ENCODE results near the gene CTSO. TPM values are rescaled to one million over a fixed set of nuclear protein-coding genes. Genes with fewer than 3 reads are reported as not detected.

CTSO gene
- total RNA-seq, 1 experiment from 2014 or later: 7.3 TPM

DNA sequence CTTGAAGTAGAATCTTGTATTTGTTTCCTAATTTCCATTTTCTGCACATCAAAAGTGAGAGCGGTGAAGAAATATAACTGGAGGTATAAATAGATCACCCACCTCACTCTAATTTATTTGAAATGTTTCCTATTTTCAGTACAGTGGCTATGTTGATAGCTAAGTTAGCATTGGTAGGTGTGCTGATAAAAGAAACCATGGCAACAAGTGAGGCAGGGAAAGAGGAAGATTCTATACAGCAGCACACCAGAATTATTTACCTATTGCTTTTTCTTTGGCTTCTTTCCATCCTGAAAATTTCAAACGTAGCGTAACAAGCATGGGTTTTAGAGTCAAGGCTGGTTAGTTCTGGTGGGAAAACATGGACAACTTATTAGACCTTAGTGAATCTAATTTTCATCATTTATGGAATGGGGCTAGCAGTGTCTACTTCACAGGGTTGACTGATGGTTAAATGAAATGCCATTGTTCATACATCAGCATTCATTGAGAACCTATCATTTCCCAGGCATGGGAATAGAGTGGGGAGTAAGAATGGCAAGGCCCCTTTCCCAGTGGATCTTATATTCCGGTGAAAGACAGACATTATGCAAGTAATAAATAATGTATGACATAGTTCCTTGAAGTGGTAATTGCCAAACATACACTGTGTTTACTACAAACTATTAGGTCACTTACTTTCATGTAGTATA, 30.6 kb upstream of the CTSO start:
- DNase-seq: no peak
- Mint-ChIP-seq H3K36me3 (ENCODE audit: insufficient read depth, unreplicated experiment) (no peaks in the 10 kb centered on the region), H3K27ac (ENCODE audit: unreplicated experiment) (no peak overlapping the region), H3K27me3 (ENCODE audit: unreplicated experiment) (no peaks in the 10 kb centered on the region), H3K4me3 (ENCODE audit: low read depth, unreplicated experiment) (no peak overlapping the region), H3K4me1 (ENCODE audit: low read depth, unreplicated experiment) (no peaks in the 10 kb centered on the region), H3K9me3 (ENCODE audit: low read depth, unreplicated experiment) (peaks cover 8% of the 10 kb centered on the region)
- no TSS peak for BruUV-seq (replicated peaks)
- intact Hi-C loops (cut with micrococcal nuclease; ENCODE audit: unreplicated experiment): no loop called here
- CTCF ChIA-PET: no interaction called here
- TF ChIP-seq, protein P1, sequence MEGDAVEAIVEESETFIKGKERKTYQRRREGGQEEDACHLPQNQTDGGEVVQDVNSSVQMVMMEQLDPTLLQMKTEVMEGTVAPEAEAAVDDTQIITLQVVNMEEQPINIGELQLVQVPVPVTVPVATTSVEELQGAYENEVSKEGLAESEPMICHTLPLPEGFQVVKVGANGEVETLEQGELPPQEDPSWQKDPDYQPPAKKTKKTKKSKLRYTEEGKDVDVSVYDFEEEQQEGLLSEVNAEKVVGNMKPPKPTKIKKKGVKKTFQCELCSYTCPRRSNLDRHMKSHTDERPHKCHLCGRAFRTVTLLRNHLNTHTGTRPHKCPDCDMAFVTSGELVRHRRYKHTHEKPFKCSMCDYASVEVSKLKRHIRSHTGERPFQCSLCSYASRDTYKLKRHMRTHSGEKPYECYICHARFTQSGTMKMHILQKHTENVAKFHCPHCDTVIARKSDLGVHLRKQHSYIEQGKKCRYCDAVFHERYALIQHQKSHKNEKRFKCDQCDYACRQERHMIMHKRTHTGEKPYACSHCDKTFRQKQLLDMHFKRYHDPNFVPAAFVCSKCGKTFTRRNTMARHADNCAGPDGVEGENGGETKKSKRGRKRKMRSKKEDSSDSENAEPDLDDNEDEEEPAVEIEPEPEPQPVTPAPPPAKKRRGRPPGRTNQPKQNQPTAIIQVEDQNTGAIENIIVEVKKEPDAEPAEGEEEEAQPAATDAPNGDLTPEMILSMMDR (IDR thresholded peaks at IDR 0.05; ENCODE audit: unreplicated experiment): no peak

DNA sequence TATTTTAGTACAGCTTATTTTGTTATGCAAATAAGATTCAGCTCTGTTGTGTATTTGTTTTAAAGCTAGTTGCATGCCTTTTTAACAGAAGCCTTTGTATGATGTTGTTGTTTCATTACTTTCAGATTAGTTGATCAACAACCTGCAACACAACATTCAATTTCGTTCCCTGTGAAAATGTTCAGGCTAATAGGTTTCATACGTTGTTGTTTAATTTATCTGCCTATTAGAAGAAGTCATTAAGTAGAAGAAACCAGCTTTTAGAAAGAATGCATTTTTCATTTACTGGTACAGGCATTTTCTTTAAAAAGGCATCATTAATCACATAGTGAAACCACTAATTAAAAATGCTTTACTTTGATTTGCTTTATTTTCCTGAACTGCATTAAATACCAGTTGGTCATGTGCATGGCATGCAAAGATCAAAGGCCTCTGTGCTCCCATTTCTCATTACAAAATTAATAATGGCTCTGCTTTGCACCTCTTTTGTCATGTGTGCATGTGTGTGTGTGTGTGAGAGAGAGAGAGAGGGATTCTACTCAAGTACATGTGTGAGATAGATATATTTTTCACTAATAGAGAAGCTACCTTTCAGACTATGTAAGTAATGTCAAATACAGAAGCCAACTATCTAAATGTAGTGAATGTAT, 29.2 kb upstream of the CTSO start:
- H3K27me3 Mint-ChIP-seq (ENCODE audit: unreplicated experiment): no peaks in the 10 kb centered on the region
- CTCF ChIA-PET: no interaction called here
- no peak for DNase-seq
- TF ChIP-seq, protein P1 (IDR thresholded peaks at IDR 0.05; ENCODE audit: unreplicated experiment): no peak
- H3K9me3 Mint-ChIP-seq (ENCODE audit: low read depth, unreplicated experiment): peaks cover 8% of the 10 kb centered on the region
- H3K36me3 Mint-ChIP-seq (ENCODE audit: insufficient read depth, unreplicated experiment): no peaks in the 10 kb centered on the region
- H3K27ac Mint-ChIP-seq (ENCODE audit: unreplicated experiment): no peak overlapping the region
- intact Hi-C loops (cut with micrococcal nuclease; ENCODE audit: unreplicated experiment): no loop called here
- H3K4me3 Mint-ChIP-seq (ENCODE audit: low read depth, unreplicated experiment): no peak overlapping the region
- BruUV-seq (replicated peaks): no TSS peak
- H3K4me1 Mint-ChIP-seq (ENCODE audit: low read depth, unreplicated experiment): no peaks in the 10 kb centered on the region

DNA sequence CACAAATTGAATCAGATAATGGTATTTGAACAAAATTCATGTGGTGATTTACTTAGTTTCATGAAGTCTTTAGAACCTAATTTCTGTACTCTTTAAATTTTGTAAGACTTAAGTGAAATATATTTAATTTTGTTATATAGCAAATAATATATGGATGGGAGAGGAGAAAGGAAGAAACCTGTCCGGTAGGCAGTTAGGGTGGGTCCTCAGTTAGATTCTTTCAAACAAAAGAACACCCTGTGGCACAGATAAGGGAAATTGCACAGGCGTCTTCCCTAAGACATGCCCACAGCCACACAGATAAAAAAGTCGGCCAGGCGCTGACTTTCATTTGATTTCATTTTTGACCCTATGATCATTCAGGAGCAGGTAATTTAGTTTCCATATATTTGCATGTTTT, 25.1 kb upstream of the CTSO start:
- Mint-ChIP-seq H3K36me3 (ENCODE audit: insufficient read depth, unreplicated experiment) (no peaks in the 10 kb centered on the region), H3K9me3 (ENCODE audit: low read depth, unreplicated experiment) (peaks cover 11% of the 10 kb centered on the region), H3K4me3 (ENCODE audit: low read depth, unreplicated experiment) (no peak overlapping the region), H3K4me1 (ENCODE audit: low read depth, unreplicated experiment) (peaks cover 10% of the 10 kb centered on the region), H3K27ac (ENCODE audit: unreplicated experiment) (no peak overlapping the region), H3K27me3 (ENCODE audit: unreplicated experiment) (no peaks in the 10 kb centered on the region)
- TF ChIP-seq, protein P1 (IDR thresholded peaks at IDR 0.05; ENCODE audit: unreplicated experiment): no peak
- no TSS peak for BruUV-seq (replicated peaks)
- intact Hi-C loops (cut with micrococcal nuclease; ENCODE audit: unreplicated experiment): no loop called here
- no peak for DNase-seq
- CTCF ChIA-PET: no interaction called here

DNA sequence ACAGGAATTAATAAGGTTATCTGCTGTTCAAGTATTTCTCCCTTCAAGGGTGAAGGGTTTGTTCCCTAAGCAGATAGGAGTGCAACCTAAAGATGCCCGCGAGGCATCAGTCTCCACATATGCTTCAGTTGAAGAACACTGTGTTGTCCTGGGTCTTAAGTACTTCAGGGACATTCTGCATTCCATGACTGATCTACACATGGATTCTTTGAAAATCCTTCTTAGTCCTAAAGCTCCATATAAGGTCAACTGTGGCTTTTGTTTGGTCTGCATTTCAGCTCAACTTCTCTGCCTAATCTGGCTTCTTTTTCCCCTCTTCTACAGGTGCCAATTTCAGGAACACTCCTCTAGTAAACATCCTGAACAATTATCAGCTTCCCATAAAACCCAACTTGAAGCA, 21.8 kb upstream of the CTSO start:
- no peak for DNase-seq
- TF ChIP-seq, protein P1 (IDR thresholded peaks at IDR 0.05; ENCODE audit: unreplicated experiment): no peak
- Mint-ChIP-seq H3K4me1 (ENCODE audit: low read depth, unreplicated experiment) (peaks cover 10% of the 10 kb centered on the region), H3K27me3 (ENCODE audit: unreplicated experiment) (no peaks in the 10 kb centered on the region), H3K27ac (ENCODE audit: unreplicated experiment) (no peak overlapping the region), H3K4me3 (ENCODE audit: low read depth, unreplicated experiment) (no peak overlapping the region), H3K36me3 (ENCODE audit: insufficient read depth, unreplicated experiment) (no peaks in the 10 kb centered on the region), H3K9me3 (ENCODE audit: low read depth, unreplicated experiment) (peaks cover 5% of the 10 kb centered on the region)
- CTCF ChIA-PET: no interaction called here
- intact Hi-C loops (cut with micrococcal nuclease; ENCODE audit: unreplicated experiment): no loop called here
- no TSS peak for BruUV-seq (replicated peaks)

All from Calu3 (cell line).